Effector CD4-positive, alpha-beta T cell (primary cell): ENCODE data around the gene KNCN.

Experiments
- DNase-seq: peaks from one replicate; pipeline ENCODE4 v3.0.0-alpha.2; 2020

Gene KNCN

DNA sequence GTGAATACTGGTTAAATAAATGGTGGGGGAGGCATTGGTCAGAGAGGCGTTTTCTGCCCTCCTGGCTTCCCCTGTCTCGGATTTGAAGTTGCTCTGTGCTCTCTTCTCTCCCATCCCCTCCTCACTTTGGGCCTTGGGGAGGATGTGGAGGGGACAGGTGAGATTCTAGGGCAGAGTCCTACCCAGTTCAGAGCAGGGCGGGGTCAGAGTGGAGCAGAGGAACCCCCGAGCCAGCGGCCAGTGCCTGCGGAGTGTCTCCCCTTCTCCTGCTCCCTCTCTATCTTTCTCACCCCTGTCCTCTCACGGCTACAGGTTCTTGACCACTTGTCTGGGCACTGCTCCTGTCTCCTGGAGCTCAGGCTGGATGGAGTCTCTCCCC is 8.1 kb downstream of the KNCN start:
- no peak for DNase-seq

- DNase-seq, result no peak
Measured at GRCh38 chr1:46539972-46540371, 11.5 kb downstream of the KNCN start.

DNA sequence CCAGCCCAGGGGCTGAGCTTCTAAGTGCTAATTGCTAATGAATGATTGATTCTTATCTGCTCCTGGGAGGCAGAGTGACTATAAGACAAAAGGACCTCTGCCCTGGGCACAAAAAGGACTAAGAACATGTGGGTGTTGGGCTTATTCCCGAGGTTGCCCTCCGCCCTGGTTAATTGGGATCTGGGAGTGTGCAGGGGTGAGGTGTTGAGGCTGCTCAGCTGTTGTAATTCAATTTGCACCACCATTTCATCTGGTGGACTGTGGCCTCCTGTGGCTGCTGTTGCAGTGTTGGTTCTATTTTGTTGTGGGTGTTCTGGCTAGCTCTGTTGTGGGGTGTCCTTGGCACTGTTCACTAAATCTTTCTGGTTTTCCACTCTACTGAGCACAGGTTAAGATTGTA is 13.3 kb downstream of the KNCN start:
- DNase-seq, result no peak

DNA sequence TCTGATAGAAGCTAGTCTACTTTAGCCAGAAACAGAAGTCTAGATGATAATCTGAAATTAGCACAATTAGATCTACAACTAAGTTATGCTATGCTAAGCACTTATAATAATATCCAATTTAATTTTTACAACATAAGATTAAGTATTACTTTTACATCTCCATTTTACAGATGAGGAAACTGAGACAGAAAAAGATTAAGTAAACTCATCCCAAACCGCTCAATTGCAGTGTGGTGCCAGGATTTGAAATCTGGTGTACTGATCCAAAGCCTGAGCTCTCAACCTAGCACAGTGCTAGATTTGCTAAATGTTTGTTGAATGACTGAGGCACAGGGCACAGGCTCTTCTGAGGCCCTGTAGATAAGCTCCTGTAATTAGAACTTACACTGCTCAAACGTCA is 13.8 kb downstream of the KNCN start:
- DNase-seq, result no peak

- DNase-seq, result no peak
Measured at GRCh38 chr1:46536527-46536926, 14.9 kb downstream of the KNCN start.

GRCh38 chr1:46535063-46535462 is 16.4 kb downstream of the KNCN start:
- DNase-seq, result no peak

GRCh38 chr1:46533179-46533864 is 18.1 kb downstream of the KNCN start:
- DNase-seq, result peak; percentile 28

DNA sequence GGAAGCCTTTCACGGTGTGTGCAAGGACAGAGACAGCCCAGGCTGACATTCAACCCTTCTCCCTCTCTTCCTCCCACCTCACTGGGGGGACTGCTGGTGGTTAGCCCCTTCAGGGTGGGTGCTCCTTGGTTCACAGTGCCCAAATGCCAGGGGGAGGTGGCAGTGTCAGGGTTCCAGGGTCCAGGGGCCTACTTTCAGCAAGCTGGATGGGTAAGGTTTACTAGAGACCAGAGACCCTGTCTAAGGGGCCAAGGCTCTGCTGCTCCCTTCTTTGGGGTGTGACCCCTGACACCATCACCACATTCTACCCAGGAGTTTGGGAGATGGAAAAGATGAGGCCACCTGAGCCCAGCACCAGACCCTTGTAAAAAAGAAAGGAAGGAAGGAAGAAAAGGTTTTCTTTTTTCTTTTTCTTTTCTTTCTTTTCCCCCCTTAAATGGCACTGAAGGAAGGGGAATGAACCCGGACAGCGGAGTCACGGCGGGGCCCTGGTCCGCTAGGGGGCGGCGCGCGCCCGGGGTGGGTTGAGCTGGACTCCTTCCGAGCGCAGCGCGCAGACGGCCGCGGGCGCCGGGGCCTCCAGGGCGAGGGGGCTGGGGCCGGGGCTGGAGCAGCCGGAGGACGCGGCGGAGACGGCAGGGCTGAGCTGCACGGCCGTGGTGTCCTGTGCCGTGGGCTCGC is 18.8 kb downstream of the KNCN start:
- DNase-seq, result peak; percentile 46

- DNase-seq, result no peak
Measured at GRCh38 chr1:46532095-46532494, 19.4 kb downstream of the KNCN start.

DNA sequence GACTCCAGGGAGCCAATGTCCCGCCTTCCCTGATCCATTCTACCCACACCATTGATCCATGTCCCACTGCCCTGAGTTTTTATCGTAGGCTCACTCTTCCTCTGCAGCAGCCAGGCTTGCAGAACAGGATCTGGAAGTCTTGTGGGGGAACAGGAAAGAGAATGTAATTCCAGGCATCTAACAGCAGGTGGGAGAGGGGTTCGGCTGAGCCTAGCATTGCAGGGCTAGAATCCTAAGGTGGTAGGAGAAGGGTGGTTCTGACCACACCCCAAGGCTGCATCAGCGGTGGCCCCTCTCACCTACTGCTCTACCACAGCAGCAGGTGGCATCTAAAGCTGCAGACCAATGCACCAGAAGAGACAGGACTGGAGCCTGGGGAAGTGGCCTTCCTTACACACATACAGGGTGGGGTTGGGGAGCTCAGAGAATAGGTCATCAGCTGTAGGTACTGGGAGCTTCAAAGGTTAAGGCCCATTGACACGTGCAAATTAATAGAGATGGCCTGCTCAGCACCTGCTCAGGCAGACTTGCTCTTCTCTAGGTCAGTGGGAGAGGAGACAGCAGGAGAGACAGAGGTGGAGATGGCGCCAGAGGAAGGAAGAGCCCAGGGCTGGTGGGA is 20.5 kb downstream of the KNCN start:
- no peak for DNase-seq

DNA sequence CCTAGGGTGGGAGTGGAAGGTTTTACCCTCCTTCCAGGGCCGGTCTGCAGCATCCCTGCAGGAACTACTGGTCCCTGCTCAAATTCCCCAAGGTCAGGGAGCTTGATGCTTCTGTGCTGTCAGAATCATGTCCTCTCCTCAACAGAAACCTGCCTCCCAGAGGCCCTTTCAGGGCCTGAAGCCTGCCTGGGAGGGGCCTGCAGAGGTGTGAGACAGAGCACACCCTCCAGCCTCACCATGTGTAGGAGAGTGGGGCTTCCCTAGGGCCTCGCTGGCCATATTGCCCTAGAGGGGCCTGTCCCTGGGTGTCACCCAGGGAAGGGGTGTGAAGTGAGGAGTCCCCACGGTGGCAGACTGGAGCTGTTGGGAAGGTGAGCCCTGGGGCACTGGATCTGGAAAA is 21.1 kb downstream of the KNCN start:
- no peak for DNase-seq

GRCh38 chr1:46529031-46529630 is 22.3 kb downstream of the KNCN start:
- no peak for DNase-seq

DNA sequence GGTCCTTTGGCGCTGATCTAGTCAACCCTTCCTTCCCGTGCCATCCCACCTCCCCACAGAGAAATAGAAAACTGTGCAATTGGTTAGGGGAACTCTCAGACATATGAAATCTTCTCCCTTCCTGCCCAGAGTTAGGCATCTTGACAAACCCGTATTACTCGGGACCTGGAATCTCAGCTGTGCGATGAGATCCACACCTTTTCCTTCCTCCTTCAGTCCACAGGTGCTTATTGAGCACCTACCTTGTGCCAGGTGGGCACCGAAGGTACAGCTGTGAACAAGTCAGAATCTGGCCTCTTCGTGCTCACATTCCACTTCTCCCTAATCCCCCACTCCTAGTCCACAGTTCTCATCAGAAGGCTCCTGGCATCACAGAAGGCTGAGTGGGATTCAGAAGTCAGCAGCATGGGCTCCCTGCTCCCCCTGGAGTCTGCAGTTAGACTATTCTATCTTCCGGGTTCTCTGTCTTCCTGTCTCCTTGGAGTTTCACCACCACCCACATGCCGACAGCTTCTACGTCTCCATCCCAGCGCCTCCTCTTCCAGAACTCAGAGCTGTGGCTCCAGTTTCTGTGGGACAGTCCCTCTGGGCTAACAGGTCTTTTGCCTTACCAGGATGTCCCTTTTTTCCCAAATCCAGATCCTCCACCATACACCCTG is 23.0 kb downstream of the KNCN start:
- no peak for DNase-seq

DNA sequence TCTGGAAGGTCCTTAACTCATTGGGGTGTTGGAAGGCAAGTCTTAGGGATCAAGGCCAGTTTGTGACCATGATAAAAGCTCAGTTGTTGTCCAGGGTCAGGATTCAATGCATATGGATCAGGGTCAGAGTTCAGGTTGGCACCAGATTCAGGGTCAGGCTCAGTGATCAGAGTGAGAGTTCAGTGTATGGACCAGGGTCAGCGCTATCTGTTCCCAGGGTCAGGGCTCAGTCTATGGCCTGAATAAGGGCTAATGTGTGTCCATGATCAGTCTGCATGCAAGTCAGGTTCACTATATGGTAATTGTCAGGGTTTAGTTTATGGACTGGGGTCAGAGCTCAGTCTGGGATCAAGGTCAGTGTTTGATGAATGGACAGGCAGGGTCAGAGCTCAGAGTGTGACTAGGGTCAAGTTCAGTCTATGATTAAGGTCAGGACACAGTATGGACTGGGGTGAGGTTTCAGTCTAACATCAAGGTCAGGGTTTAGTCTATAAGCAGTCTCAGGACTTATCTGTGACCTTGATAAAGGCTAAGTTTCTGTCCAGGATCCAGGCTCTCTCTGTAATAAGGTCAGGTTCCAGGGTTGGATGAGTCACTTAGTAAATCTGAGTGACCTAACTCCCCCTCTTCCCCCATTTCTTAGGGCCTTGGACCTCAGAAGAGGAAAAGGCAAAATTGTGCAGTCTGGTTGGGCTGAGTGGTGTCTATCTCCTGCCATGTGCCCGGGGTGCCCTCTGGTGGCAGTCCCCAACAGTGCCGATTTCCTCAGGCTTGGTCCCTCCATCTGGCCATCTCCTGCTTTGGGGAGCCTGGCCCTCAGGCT is 23.8 kb downstream of the KNCN start:
- peak; percentile 55 for DNase-seq

GRCh38 chr1:46526691-46527291 is 24.7 kb downstream of the KNCN start:
- no peak for DNase-seq

- DNase-seq, result no peak
Measured at GRCh38 chr1:46526013-46526690, 25.3 kb downstream of the KNCN start.

- DNase-seq, result no peak
Measured at GRCh38 chr1:46525253-46525983, 26.0 kb downstream of the KNCN start.

GRCh38 chr1:46524843-46525242 is 26.6 kb downstream of the KNCN start:
- no peak for DNase-seq

GRCh38 chr1:46523496-46524353 is 27.7 kb downstream of the KNCN start:
- DNase-seq, result no peak

GRCh38 chr1:46522969-46523320 is 28.5 kb downstream of the KNCN start:
- DNase-seq, result no peak
